ENCODE results near the gene C15orf61.

Gene C15orf61

GRCh38 chr15:67548236-67548852 lies 27.4 kb downstream of the C15orf61 start:
- no peak for DNase-seq (ENCODE audit: low spot score)
- in situ Hi-C loops (cut with MboI; ENCODE audit: low sequenced_read_pairs, unreplicated experiment) = no loop called here
- no peak for TF ChIP-seq CTCF (IDR thresholded peaks at IDR 0.05; ENCODE audit: borderline replicate concordance, control extremely low read depth, extremely low read depth, insufficient read depth, missing control alignments)

- no peak for TF ChIP-seq CTCF (IDR thresholded peaks at IDR 0.05; ENCODE audit: borderline replicate concordance, control extremely low read depth, extremely low read depth, insufficient read depth, missing control alignments)
- in situ Hi-C loops (cut with MboI; ENCODE audit: low sequenced_read_pairs, unreplicated experiment) = no loop called here
- DNase-seq (ENCODE audit: low spot score) = no peak
These were observed 28.1 kb downstream of the C15orf61 start for GRCh38 chr15:67548862-67549651.

GRCh38 chr15:67549736-67550135 lies 28.8 kb downstream of the C15orf61 start:
- in situ Hi-C loops (cut with MboI; ENCODE audit: low sequenced_read_pairs, unreplicated experiment) = no loop called here
- no peak for DNase-seq (ENCODE audit: low spot score)
- no peak for TF ChIP-seq CTCF (IDR thresholded peaks at IDR 0.05; ENCODE audit: borderline replicate concordance, control extremely low read depth, extremely low read depth, insufficient read depth, missing control alignments)

GRCh38 chr15:67550522-67550921 lies 29.6 kb downstream of the C15orf61 start:
- in situ Hi-C loops (cut with MboI; ENCODE audit: low sequenced_read_pairs, unreplicated experiment) = no loop called here
- no peak for DNase-seq (ENCODE audit: low spot score)
- TF ChIP-seq CTCF (IDR thresholded peaks at IDR 0.05; ENCODE audit: borderline replicate concordance, control extremely low read depth, extremely low read depth, insufficient read depth, missing control alignments) = no peak

GRCh38 chr15:67551207-67551743 lies 30.3 kb downstream of the C15orf61 start:
- no peak for DNase-seq (ENCODE audit: low spot score)
- in situ Hi-C loops (cut with MboI; ENCODE audit: low sequenced_read_pairs, unreplicated experiment) = no loop called here
- no peak for TF ChIP-seq CTCF (IDR thresholded peaks at IDR 0.05; ENCODE audit: borderline replicate concordance, control extremely low read depth, extremely low read depth, insufficient read depth, missing control alignments)

GRCh38 chr15:67554580-67554979 lies 33.6 kb downstream of the C15orf61 start:
- no peak for TF ChIP-seq CTCF (IDR thresholded peaks at IDR 0.05; ENCODE audit: borderline replicate concordance, control extremely low read depth, extremely low read depth, insufficient read depth, missing control alignments)
- in situ Hi-C loops (cut with MboI; ENCODE audit: low sequenced_read_pairs, unreplicated experiment) = no loop called here
- DNase-seq (ENCODE audit: low spot score) = no peak

Measured in GM13976 (cell line).